Measurements from ENCODE around the gene FOXD4L3.
"Not testable (repeated sequence)": the region's sequence is repeated elsewhere in the genome, so short reads cannot be mapped to it uniquely, and the experiment has no call there.

The FOXD4L3 gene

DNA sequence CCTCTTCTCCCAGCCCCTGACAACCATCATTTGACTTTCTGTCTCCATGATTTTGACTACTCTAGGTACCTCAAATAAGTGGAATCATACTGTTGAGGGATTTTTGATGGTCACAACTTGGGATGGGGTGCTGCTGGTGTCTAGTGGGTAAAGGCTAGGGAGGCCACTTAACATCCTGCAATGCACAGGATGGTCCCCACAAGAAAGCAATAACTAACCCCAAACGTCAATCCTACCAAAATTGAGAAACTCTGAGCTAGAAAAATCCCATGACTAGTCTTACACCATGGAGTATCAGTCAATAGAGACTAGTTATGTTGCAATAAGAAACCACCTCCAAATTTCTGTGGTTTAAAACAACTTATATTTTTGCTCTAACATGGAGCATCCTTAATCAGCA, 29.5 kb downstream of the FOXD4L3 start:
- intact Hi-C loops (cut with DNase I; ENCODE audit: low total_unique reads); H3K4me3 ChIP-seq; H3K27me3 ChIP-seq; H3K36me3 ChIP-seq; H3K27ac ChIP-seq; H3K4me1 ChIP-seq; DNase-seq; H3K9me3 ChIP-seq: not testable (repeated sequence)

DNA sequence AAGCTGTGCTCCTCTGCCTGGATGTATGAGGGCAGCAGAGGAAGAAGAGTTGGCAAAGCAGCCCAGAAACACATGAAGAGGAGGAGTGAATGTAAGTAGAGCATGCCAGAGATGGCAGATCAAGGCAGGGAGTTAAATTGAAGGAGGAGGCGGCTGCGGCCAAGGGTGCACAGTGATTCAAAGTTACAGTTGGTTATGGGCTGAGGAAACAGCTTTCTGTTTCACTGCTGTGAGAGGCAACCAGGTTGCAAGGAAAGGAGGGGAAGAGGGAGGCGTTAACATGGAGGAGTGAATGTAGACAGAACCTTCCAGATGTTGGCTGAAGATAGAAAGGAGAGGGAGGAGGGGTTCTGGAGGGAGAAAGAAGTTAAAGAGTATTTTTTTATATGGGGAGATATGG, 33.3 kb downstream of the FOXD4L3 start:
- intact Hi-C loops (cut with DNase I; ENCODE audit: low total_unique reads): not testable (repeated sequence)

DNA sequence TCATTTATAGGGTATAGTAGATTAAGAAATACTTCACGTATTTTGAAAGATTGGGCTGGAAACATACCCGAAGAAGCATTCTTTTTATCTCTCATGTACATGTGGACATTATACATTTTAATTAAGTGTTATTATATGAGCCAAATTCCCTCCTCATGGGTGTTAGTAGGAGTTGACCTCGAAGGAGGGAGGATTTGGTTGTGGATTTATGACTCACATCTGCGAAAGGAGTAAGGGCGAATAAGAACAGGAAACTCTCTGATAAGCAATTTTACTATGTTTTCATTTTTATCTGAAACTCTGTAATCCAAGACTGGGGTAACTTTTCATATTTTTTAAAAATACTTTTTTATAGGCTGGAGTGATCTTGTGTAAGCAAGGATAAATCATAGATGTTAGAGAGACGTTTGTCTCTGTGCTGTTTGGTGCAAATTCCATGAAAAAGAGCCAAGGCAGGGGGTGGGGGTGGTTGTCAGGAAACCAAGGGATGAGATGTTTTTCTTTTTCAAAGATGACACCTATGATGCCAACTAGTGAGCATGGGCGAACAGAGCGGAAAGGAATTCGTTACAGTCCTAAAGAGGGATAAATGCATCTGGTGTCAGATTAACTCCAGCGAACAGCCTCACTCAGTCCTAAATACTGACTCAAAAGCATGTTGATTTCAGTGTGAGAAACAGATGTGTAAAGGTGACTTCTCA, 34.1 kb downstream of the FOXD4L3 start:
- H3K9me3 ChIP-seq; H3K4me1 ChIP-seq; intact Hi-C loops (cut with DNase I; ENCODE audit: low total_unique reads); H3K27me3 ChIP-seq; H3K27ac ChIP-seq; H3K4me3 ChIP-seq; DNase-seq; H3K36me3 ChIP-seq: not testable (repeated sequence)

More for the DNA sequence above, 33.3 kb downstream of the FOXD4L3 start:
- H3K4me3 ChIP-seq, H3K36me3 ChIP-seq, H3K4me1 ChIP-seq, H3K27ac ChIP-seq, H3K9me3 ChIP-seq, H3K27me3 ChIP-seq, DNase-seq: not testable (repeated sequence)

DNA sequence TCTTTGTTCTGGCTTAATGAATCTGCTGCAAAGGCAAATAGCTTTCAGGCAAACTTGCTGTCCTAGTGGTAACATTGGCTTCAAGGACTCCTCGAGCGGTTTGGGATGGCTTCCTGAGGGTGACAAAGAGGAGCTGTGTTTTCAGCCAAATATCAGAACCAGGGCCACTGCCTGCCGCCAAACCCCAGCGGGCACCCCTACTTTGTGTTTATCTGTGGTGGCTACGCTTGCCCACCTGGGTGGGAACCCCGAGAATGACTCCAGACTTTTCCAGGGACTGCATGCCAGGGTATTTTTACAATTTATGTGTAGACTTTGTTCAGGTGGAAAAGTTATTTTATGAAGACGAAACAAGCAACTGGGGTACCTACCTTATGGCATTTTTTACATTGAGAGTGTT, 35.3 kb downstream of the FOXD4L3 start:
- H3K9me3 ChIP-seq; H3K4me1 ChIP-seq; DNase-seq; H3K36me3 ChIP-seq; intact Hi-C loops (cut with DNase I; ENCODE audit: low total_unique reads); H3K4me3 ChIP-seq; H3K27ac ChIP-seq; H3K27me3 ChIP-seq: not testable (repeated sequence)

DNA sequence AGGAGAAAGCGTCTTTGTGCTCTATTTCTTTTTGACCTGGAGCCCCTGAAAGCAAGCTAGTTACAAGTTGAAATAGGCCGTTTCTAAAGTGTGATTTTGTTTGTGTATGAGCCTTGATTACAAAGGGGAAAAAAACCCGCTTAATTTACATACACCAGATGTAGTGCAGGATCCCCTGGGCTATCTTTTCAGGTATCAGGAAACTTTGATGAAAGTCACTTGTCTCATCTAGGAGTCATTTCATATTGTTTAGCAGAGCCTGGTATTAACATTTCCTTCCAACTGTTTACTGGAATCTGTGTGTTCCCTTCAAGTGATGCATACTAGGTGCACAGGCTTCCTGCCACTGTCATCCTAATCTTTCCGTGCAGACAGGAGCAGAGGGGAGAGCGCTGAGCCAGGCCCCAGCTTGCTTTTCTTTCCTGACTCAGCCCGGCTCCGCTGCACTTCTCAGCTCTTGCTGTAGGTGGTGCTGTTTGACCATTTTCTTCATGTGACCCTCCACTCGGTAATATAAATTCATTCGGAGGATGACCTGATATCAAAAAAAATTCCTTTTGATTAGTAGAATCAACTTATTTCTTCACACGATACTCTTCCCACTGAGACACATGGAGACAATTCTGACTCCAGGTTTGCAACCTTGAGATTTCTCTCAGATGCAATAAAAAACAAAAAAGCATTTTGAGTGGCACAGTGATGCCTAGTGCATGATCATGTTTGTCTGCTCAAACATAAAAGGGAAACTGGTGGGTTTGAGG, 39.8 kb downstream of the FOXD4L3 start:
- H3K9me3 ChIP-seq; H3K27ac ChIP-seq; H3K4me1 ChIP-seq; H3K4me3 ChIP-seq; intact Hi-C loops (cut with DNase I; ENCODE audit: low total_unique reads); H3K36me3 ChIP-seq; H3K27me3 ChIP-seq; DNase-seq: not testable (repeated sequence)
- TF ChIP-seq, protein P1, sequence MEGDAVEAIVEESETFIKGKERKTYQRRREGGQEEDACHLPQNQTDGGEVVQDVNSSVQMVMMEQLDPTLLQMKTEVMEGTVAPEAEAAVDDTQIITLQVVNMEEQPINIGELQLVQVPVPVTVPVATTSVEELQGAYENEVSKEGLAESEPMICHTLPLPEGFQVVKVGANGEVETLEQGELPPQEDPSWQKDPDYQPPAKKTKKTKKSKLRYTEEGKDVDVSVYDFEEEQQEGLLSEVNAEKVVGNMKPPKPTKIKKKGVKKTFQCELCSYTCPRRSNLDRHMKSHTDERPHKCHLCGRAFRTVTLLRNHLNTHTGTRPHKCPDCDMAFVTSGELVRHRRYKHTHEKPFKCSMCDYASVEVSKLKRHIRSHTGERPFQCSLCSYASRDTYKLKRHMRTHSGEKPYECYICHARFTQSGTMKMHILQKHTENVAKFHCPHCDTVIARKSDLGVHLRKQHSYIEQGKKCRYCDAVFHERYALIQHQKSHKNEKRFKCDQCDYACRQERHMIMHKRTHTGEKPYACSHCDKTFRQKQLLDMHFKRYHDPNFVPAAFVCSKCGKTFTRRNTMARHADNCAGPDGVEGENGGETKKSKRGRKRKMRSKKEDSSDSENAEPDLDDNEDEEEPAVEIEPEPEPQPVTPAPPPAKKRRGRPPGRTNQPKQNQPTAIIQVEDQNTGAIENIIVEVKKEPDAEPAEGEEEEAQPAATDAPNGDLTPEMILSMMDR (IDR thresholded peaks at IDR 0.05): peak in 1 of 2 experiments; percentile 12

DNA sequence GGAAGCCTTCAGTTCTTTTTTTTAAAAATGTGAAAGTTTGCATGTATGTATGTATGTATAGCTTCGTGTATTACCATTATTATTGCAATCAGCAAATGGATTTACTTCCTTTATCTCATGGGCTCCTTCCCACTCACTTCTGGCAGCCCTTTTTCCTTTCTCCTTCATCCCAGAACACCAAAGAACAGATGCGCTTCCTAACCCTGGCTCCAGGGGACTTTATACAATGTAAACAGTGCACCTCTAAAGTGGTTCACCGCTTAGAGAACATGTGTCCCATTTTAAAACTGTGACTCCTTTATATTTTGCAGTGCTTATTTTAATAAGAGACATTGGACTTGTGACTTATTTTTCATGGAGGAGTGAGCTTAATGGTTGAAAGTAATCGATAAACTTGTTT, 40.6 kb downstream of the FOXD4L3 start:
- H3K4me3 ChIP-seq; H3K27ac ChIP-seq; H3K36me3 ChIP-seq; intact Hi-C loops (cut with DNase I; ENCODE audit: low total_unique reads); DNase-seq; H3K4me1 ChIP-seq; H3K27me3 ChIP-seq; H3K9me3 ChIP-seq: not testable (repeated sequence)

DNA sequence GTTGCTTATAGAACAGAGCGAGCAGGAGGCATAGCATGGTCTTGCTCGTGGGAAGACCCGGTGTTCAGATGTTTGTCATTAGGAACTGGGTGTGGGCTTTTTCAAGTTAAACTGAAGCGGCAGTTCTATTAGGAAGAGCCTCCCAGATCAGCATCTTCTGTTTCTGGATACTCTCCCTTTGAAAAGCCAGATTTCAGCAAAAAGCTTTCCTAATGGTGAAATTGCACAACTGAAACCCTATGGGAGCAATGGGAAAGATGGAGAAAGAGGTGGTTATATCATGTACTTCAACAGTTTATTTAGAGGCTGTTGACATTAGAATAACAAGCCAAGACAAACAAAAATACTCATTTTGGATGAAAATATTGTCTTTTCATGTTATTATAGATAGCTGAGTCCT, 41.3 kb downstream of the FOXD4L3 start:
- H3K36me3 ChIP-seq; H3K4me1 ChIP-seq; H3K4me3 ChIP-seq; H3K27me3 ChIP-seq; intact Hi-C loops (cut with DNase I; ENCODE audit: low total_unique reads); DNase-seq; H3K9me3 ChIP-seq; H3K27ac ChIP-seq: not testable (repeated sequence)

DNA sequence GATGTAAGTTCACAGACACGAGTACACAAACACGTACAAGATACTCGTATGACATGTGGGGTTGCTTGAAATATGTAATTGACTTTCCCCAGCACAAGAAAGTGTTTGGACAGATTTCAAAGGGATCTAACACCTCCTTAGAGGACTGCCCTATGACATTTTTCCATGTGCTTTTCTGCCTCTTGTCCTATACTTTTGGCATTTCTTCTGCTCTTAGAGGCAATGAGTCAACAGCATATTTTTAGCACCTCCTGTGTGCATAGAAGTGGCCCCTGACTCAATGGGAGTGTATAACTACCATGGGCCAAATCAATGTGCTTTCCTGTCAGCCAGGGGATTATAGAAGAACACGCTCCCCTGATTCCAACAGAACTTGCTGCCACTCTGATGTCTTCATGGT, 49.0 kb downstream of the FOXD4L3 start:
- H3K4me1 ChIP-seq; H3K9me3 ChIP-seq; intact Hi-C loops (cut with DNase I; ENCODE audit: low total_unique reads); H3K27me3 ChIP-seq; H3K36me3 ChIP-seq; DNase-seq; H3K4me3 ChIP-seq: not testable (repeated sequence)
- peak overlapping the region in 1 of 2 donors; percentile 6 for H3K27ac ChIP-seq

Data from tibial artery (tissue), 4 donors.